Measurements from ENCODE around the gene UNKL. TPM values are rescaled to one million over a fixed set of nuclear protein-coding genes. Genes with fewer than 3 reads are reported as not detected.

UNKL gene
- total and polyA plus RNA-seq, 2 of the 8 experiments (the other 6 are each of a cell fraction or from before 2014, with no cell fraction given) = 25.1 to 31.8 TPM

GRCh38 chr16:1398826-1399581 lies 15.5 kb downstream of the UNKL start (continued):
- TF ChIP-seq BACH1 (IDR thresholded peaks at IDR 0.05; ENCODE audit: low read length) = no peak
